HFFc6 (cell line): ENCODE data around the gene VPS39. TPM values are rescaled to one million over a fixed set of nuclear protein-coding genes. Genes with fewer than 3 reads are reported as not detected.

Experiments
- DNase-seq: peaks from one replicate; pipeline ENCODE4 v3.0.0-alpha.2; 2018
- H3K27ac Mint-ChIP-seq: 2 replicates; pipeline ENCODE4 v1.8.0; 2020; ENCODE audit warnings: mild to moderate bottlenecking, mixed read lengths
- H3K27me3 Mint-ChIP-seq: 2 replicates; pipeline ENCODE4 v1.8.0; 2021; ENCODE audit warnings: mild to moderate bottlenecking, moderate library complexity, mixed read lengths; ENCODE audit not compliant: insufficient read depth
- H3K36me3 Mint-ChIP-seq: 2 replicates; pipeline ENCODE4 v1.8.0; 2021; ENCODE audit warnings: low read depth, mixed read lengths
- H3K4me1 Mint-ChIP-seq: 2 replicates; pipeline ENCODE4 v1.8.0; 2020; ENCODE audit warnings: low read depth, mixed read lengths
- H3K4me3 Mint-ChIP-seq: 2 replicates; pipeline ENCODE4 v1.8.0; 2020; ENCODE audit warnings: mild to moderate bottlenecking, moderate library complexity, mixed read lengths
- H3K9me3 Mint-ChIP-seq: 2 replicates; pipeline ENCODE4 v1.8.0; 2020; ENCODE audit warnings: mild to moderate bottlenecking, mixed read lengths
- microRNA-seq: library from miRNA; unstranded; fragments of <30 nt; microRNA quantifications from one replicate; pipeline ENCODE4, GENCODE V29; 2019
- total RNA-seq, 6 experiments: library from RNA; stranded (reverse); fragmentation: NEBNext Ultra II Directional; extraction: Animal tissue kit (Norgen Biotek cat#: 25700); gene quantifications; 2 replicates in 1 of 6; 3 replicates in 5 of 6; pipeline ENCODE4 v1.2.3, GENCODE V29; 2021
- TF ChIP-seq, protein P1 (sequence below): fragments of 200-600 bp; sonication (generic); IDR thresholded peaks from 2 replicates; pipeline ENCODE4 v1.5.0; 2021; ENCODE audit warnings: antibody characterized with exemption, mild to moderate bottlenecking

VPS39 gene
- total RNA-seq, 6 experiments from 2014 or later: 51.1 to 58.5 (median 52.8) TPM

DNA sequence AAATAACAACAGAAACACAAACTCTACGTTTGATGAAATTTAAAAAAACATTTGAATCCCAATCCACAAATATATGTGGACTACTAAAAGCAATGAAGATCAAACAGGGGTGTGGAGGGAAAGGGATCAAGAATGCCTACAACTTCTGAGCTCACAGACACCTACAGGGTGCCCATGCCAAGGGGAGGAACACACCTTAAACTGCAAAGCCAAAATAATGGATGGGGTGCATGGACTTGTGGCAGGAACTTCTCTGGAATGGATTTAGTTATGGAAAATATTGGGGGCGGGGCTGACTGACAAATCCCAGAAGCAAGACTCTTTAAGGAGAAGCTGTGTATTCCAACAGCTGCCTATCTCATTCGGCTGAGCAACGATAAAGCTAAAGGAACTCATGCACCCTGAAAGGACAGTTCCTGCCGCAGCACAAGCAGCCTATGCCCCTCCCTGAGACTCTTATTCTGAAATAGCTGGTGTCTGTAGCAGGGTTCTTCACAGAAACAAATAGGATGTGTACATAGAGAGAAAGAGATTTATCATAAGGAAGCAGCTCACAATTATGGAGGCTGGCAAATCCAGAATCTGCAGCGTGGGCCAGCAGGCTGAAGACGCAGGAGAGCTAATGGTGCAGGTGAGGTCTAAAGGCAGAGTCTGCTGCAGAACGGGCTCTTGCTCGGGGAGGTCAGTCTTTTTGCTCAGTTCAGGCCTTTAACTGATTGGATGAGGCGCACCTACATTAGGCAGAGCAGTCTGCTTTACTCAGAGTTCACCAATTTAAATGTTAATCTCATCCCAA, 89.3 kb downstream of the VPS39 start:
- Mint-ChIP-seq H3K4me1 (no peaks in the 10 kb centered on the region), H3K27me3 (peaks cover 32% of the 10 kb centered on the region), H3K36me3 (no peaks in the 10 kb centered on the region), H3K9me3 (peaks cover 5% of the 10 kb centered on the region), H3K4me3 (no peak overlapping the region), H3K27ac (no peak overlapping the region)
- TF ChIP-seq, protein P1, sequence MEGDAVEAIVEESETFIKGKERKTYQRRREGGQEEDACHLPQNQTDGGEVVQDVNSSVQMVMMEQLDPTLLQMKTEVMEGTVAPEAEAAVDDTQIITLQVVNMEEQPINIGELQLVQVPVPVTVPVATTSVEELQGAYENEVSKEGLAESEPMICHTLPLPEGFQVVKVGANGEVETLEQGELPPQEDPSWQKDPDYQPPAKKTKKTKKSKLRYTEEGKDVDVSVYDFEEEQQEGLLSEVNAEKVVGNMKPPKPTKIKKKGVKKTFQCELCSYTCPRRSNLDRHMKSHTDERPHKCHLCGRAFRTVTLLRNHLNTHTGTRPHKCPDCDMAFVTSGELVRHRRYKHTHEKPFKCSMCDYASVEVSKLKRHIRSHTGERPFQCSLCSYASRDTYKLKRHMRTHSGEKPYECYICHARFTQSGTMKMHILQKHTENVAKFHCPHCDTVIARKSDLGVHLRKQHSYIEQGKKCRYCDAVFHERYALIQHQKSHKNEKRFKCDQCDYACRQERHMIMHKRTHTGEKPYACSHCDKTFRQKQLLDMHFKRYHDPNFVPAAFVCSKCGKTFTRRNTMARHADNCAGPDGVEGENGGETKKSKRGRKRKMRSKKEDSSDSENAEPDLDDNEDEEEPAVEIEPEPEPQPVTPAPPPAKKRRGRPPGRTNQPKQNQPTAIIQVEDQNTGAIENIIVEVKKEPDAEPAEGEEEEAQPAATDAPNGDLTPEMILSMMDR: no peak
- no peak for DNase-seq

DNA sequence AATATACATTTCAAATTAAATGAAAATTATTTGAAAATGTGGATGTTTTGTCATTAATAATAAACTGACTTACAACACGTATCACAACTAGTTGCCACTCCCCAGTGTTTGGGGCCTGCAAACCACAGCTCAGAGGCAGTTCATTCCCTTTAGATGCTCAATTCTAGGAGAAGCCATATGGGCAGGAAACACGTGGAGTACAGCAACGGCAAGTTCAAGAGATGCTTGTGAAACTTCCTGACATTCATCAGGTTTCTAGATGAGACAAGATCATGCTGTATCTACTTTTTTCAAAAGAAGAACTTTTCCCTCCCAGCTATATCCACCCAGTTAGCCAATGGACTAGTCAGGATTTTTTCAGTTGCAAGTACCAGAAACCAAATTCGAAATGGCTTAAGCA, 96.2 kb downstream of the VPS39 start:
- Mint-ChIP-seq H3K9me3 (peaks cover 12% of the 10 kb centered on the region), H3K27me3 (peaks cover 38% of the 10 kb centered on the region), H3K4me3 (no peak overlapping the region), H3K36me3 (no peaks in the 10 kb centered on the region), H3K27ac (no peak overlapping the region), H3K4me1 (no peaks in the 10 kb centered on the region)
- DNase-seq: no peak
- TF ChIP-seq, protein P1: no peak

- peaks cover 47% of the 10 kb centered on the region for H3K27me3 Mint-ChIP-seq
- no peak for DNase-seq
- peaks cover 7% of the 10 kb centered on the region; the same call in 1 of the 2 replicates for H3K9me3 Mint-ChIP-seq
Observed at GRCh38 chr15:42110367-42110766, 97.7 kb downstream of the VPS39 start.

DNA sequence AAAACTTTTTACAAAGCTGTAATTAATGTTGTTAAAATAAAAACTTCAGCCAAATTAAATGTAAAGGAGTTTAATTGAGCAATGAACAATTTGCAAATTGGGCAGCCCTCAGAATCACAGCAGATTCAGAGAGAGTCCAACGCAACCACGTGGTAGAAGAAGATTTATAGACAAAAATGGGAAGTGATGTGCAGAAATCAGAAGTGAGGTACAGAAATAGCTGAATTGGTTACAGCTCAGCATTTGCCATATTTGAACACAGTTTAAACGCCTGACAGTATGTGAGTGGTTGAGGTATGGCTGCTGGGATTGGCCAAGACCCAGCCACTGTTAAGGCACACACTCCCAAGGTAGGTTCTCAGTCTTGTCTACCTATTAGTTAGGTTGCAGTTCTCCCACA, 99.3 kb downstream of the VPS39 start:
- peaks cover 7% of the 10 kb centered on the region; the same call in 1 of the 2 replicates for H3K9me3 Mint-ChIP-seq
- H3K27me3 Mint-ChIP-seq: peaks cover 47% of the 10 kb centered on the region
- H3K36me3 Mint-ChIP-seq: no peaks in the 10 kb centered on the region
- DNase-seq: no peak
- H3K4me3 Mint-ChIP-seq: no peak overlapping the region
- TF ChIP-seq, protein P1: no peak
- no peak overlapping the region for H3K27ac Mint-ChIP-seq
- H3K4me1 Mint-ChIP-seq: no peaks in the 10 kb centered on the region

More at GRCh38 chr15:42110367-42110766, 97.7 kb downstream of the VPS39 start:
- Mint-ChIP-seq H3K4me3 (no peak overlapping the region), H3K36me3 (no peaks in the 10 kb centered on the region), H3K4me1 (no peaks in the 10 kb centered on the region), H3K27ac (no peak overlapping the region)
- TF ChIP-seq, protein P1: no peak

Small RNA genes within 50 kb of the gene (microRNA-seq; reads per million reads assigned to microRNA genes)
- 40.2 reads per million, percentile 36 among the genes with 10 or more reads in this experiment for gene MIR627

Other genes starting within 250 kb of the VPS39 start
- gene EHD4, start 235.7 kb downstream of the VPS39 start, total RNA-seq: 10 to 100 TPM; 14.1 to 21.8 (median 18.1) TPM
- gene PLA2G4E, start 187.3 kb downstream of the VPS39 start, total RNA-seq: not detected
- not detected for gene PLA2G4D, start 113.7 kb downstream of the VPS39 start, total RNA-seq
- gene PLA2G4F, start 51.7 kb downstream of the VPS39 start, total RNA-seq: not detected
- gene GANC, start 64.9 kb upstream of the VPS39 start, total RNA-seq: 10 to 100 TPM; 23.7 to 30.8 (median 29.5) TPM
- 10 to 100 TPM; 37.7 to 43.5 (median 40.1) TPM for gene TMEM87A, start 65.1 kb upstream of the VPS39 start, total RNA-seq
- 1 to 10 TPM in 5 of 6 experiments, under 1 TPM in 1; 0.81 to 1.9 (median 1.5) TPM for gene CAPN3, start 151.2 kb upstream of the VPS39 start, total RNA-seq